ENCODE data around the gene PHGDH.

PHGDH gene

DNA sequence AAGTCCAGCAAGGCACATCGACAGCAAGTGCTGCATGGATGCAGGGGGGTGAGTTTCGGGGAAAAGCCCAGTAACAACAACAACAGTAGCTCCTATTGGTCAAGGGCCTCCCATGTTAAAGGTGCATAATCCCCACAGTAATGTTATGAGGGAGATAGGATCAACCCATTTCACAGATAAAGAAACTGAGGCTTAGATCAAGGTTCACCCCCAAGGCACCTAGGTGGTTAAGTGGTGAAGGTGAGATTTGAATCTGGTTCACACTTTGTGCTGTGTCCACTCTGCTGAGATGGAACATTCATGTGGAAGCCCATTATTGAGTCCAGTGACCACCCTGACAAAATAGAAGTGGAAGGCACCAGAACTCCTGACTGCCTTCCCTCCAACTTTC, 24.9 kb downstream of the PHGDH start:
- no peak for DNase-seq (ENCODE audit: low read depth)
- TF ChIP-seq CTCF (conservative IDR thresholded peaks at IDR 0.05; ENCODE audit: control insufficient read depth, insufficient read depth, low read depth, low read length) = no peak
- no peak overlapping the region for H3K4me3 ChIP-seq (ENCODE audit: control insufficient read depth, low read depth, low read length)

GRCh38 chr1:119737040-119737682, 25.4 kb downstream of the PHGDH start:
- TF ChIP-seq CTCF (conservative IDR thresholded peaks at IDR 0.05; ENCODE audit: control insufficient read depth, insufficient read depth, low read depth, low read length) = no peak
- DNase-seq (ENCODE audit: low read depth) = no peak
- H3K4me3 ChIP-seq (ENCODE audit: control insufficient read depth, low read depth, low read length) = no peak overlapping the region

DNA sequence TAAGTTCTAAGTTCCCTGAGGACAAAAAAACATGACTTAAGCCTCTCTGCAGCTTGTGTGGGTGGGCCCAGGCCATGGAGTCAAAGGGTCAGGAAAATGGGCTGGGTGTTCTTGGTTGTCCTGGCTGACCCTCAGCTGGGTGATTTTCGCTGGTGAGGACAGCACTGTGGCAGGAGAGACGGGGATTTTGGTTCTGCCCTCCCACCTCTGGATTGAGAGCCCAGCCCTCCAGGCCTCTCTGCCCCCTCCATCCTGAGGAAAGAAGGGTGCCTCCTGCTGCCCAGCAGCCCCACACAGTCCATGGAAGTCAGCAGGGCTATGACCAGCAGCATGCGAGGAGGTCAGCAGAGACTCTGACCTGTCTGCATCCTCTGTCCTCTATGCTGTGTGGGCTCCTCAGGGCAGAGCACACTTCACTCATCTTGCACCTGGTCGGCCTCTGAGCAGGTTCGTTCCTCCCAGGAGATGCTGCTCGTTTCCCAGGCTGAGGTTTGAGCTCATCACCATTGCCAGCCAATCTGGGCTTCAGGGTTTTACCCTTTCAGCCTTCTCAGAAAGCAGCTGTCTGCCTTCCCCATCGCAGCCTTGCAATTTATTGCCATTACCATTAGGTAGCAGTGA, 26.5 kb downstream of the PHGDH start:
- DNase-seq (ENCODE audit: low read depth) = no peak
- no peak for TF ChIP-seq CTCF (conservative IDR thresholded peaks at IDR 0.05; ENCODE audit: control insufficient read depth, insufficient read depth, low read depth, low read length)
- H3K4me3 ChIP-seq (ENCODE audit: control insufficient read depth, low read depth, low read length) = no peak overlapping the region

DNA sequence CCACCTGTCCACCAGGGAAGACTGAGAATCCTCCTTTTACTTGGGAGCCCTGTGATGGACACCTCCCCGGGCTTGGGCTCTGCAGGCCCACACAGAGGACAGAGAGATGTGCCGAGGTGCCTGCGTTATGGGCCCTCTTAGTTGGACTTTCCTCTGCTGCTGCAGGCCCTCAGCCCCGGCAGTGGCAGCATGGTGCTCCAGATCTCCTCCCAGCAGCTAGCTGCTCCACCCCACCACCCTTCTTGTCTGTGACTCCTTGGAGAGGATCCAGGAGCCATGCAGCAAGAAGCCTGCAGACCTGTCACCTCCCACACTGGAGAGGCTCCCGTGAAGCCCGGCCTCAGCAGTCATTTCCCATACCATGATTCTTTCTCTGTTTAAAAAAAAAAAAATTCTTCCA, 27.4 kb downstream of the PHGDH start:
- H3K4me3 ChIP-seq (ENCODE audit: control insufficient read depth, low read depth, low read length) = no peak overlapping the region
- no peak for TF ChIP-seq CTCF (conservative IDR thresholded peaks at IDR 0.05; ENCODE audit: control insufficient read depth, insufficient read depth, low read depth, low read length)
- DNase-seq (ENCODE audit: low read depth) = no peak

DNA sequence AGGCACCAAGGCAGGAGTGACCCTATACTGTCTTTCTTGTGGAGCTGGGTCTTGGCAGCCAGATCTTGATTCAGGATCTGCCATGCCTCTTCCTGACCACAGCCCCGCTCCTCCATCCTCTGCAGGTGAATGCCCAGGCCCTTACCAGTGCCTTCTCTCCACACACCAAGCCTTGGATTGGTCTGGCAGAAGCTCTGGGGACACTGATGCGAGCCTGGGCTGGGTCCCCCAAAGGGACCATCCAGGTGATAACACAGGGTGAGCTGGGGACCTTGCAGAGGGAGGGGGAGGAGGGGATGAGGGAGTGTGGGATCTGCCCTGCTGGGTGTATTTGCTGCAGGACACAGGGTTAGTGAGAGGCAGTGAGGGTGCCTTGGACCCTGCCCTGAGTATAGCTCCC, 28.5 kb downstream of the PHGDH start:
- no peak for TF ChIP-seq CTCF (conservative IDR thresholded peaks at IDR 0.05; ENCODE audit: control insufficient read depth, insufficient read depth, low read depth, low read length)

GRCh38 chr1:119740896-119741780, 29.4 kb downstream of the PHGDH start:
- no peak for TF ChIP-seq CTCF (conservative IDR thresholded peaks at IDR 0.05; ENCODE audit: control insufficient read depth, insufficient read depth, low read depth, low read length)
- H3K4me3 ChIP-seq (ENCODE audit: control insufficient read depth, low read depth, low read length) = no peak overlapping the region
- DNase-seq (ENCODE audit: low read depth) = no peak

More for the DNA sequence above, 28.5 kb downstream of the PHGDH start:
- H3K4me3 ChIP-seq (ENCODE audit: control insufficient read depth, low read depth, low read length) = no peak overlapping the region
- no peak for DNase-seq (ENCODE audit: low read depth)

Data from fibroblast of mammary gland (primary cell).